DMS 273 (cell line): ENCODE results near the gene CYFIP1.

Source experiments
- DNase-seq: peaks from one replicate; lab custom pipeline; 2025; ENCODE audit not compliant: unreplicated experiment; lab: John Stamatoyannopoulos, UW

Gene CYFIP1

GRCh38 chr15:22872936-22873701 is 107.0 kb downstream of the CYFIP1 start:
- DNase-seq = no peak

GRCh38 chr15:22871481-22872086 is 108.6 kb downstream of the CYFIP1 start:
- no peak for DNase-seq

GRCh38 chr15:22870865-22871264 is 109.3 kb downstream of the CYFIP1 start:
- DNase-seq = no peak

GRCh38 chr15:22869856-22870255 is 110.3 kb downstream of the CYFIP1 start:
- no peak for DNase-seq

- no peak for DNase-seq
Measured at GRCh38 chr15:22868928-22869327, 111.2 kb downstream of the CYFIP1 start.

GRCh38 chr15:22868495-22868894 is 111.7 kb downstream of the CYFIP1 start:
- no peak for DNase-seq

- DNase-seq = no peak
Measured at GRCh38 chr15:22867886-22868285, 112.3 kb downstream of the CYFIP1 start.

- DNase-seq = no peak
Measured at GRCh38 chr15:22866079-22866478, 114.1 kb downstream of the CYFIP1 start.

- no peak for DNase-seq
Measured at GRCh38 chr15:22863356-22863755, 116.8 kb downstream of the CYFIP1 start.

- no peak for DNase-seq
Measured at GRCh38 chr15:22861161-22861560, 119.0 kb downstream of the CYFIP1 start.

GRCh38 chr15:22856659-22857058 is 123.5 kb downstream of the CYFIP1 start:
- no peak for DNase-seq

- DNase-seq = no peak
Measured at GRCh38 chr15:22855791-22856190, 124.4 kb downstream of the CYFIP1 start.

- no peak for DNase-seq
Measured at GRCh38 chr15:22851513-22851912, 128.7 kb downstream of the CYFIP1 start.

GRCh38 chr15:22850055-22850454 is 130.1 kb downstream of the CYFIP1 start:
- no peak for DNase-seq

GRCh38 chr15:22846073-22846472 is 134.1 kb downstream of the CYFIP1 start:
- no peak for DNase-seq

- peak; percentile 27 for DNase-seq
Measured at GRCh38 chr15:22845289-22845900, 134.8 kb downstream of the CYFIP1 start.

GRCh38 chr15:22844421-22845288 is 135.5 kb downstream of the CYFIP1 start:
- DNase-seq = no peak

- peak; percentile 25 for DNase-seq
Measured at GRCh38 chr15:22839046-22839695, 141.0 kb downstream of the CYFIP1 start.

GRCh38 chr15:22838292-22839042 is 141.7 kb downstream of the CYFIP1 start, which contains the start of gene NIPA2:
Gene NIPA2 (plus strand): TSS chr15:22838666. CDS start chr15:22851732, 13,066 bp downstream.
- peak; percentile 98 for DNase-seq

- peak; percentile 18 for DNase-seq
Measured at GRCh38 chr15:22831473-22831872, 148.7 kb downstream of the CYFIP1 start.
